Uterus (tissue), 2 donors: ENCODE results near the gene PRC1.

Experiments
- CTCF ChIP-seq, 4 experiments: fragments of 200-600 bp in 2 of 4; fragments of 450-650 bp in 2 of 4; sonication (generic) in 2 of 4; IDR thresholded peaks; one replicate each; pipeline ENCODE4 v1.5.1; 2016 to 2019; ENCODE audit warnings: antibody characterized with exemption in 4 of 4, mild to moderate bottlenecking in 2 of 4, moderate library complexity in 1 of 4
- POLR2A ChIP-seq, 2 donors: fragments of 450-650 bp; IDR thresholded peaks; one replicate each; pipeline ENCODE4 v1.6.1; 2016; ENCODE audit warnings: antibody characterized with exemption in 2 of 2, mild to moderate bottlenecking in 1 of 2, moderate library complexity in 1 of 2

DNA sequence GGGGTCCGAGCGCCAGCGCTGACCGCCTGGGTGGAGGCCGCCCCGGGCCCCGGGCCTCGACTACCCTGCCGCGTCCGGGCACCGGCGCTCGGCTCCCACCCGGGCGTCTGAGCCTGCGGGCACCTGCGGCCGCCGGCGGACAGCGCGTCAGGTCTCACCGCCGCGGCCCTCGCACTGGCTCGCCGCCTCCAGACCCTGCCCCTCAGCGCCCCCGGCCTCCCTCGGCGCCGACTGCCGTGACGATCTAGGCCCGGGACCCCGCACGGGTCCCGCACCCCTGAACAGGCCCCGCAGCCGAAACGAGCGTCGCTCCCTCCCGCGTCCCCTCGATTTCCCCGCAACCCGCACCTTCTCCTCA, 297 bp downstream of the PRC1 start:
- TF ChIP-seq CTCF (IDR thresholded peaks at IDR 0.05) (no peak), POLR2A (IDR thresholded peaks at IDR 0.05) (no peak)
